Measurements from ENCODE around the gene SPEF2.
A peak's percentile ranks its signal among the peaks of the same experiment; 100 is the strongest.

The SPEF2 gene

GRCh38 chr5:35608881-35609779 lies 8.5 kb upstream of the SPEF2 start:
- H3K4me3 ChIP-seq (replicated peaks; ENCODE audit: low read depth, low read length): no peak overlapping the region
- no peak for DNase-seq (ENCODE audit: extremely low read depth, low read depth)
- no peak for TF ChIP-seq CTCF (IDR thresholded peaks at IDR 0.05; ENCODE audit: low read depth, low read length, missing control alignments)

- TF ChIP-seq CTCF (IDR thresholded peaks at IDR 0.05; ENCODE audit: low read depth, low read length, missing control alignments): no peak
- DNase-seq (ENCODE audit: extremely low read depth, low read depth): no peak
- peak overlapping the region; percentile 88 for H3K4me3 ChIP-seq (replicated peaks; ENCODE audit: low read depth, low read length)
These were observed 616 bp upstream of the SPEF2 start for GRCh38 chr5:35617060-35617434.

- no peak for DNase-seq (ENCODE audit: extremely low read depth, low read depth)
- no peak for TF ChIP-seq CTCF (IDR thresholded peaks at IDR 0.05; ENCODE audit: low read depth, low read length, missing control alignments)
- H3K4me3 ChIP-seq (replicated peaks; ENCODE audit: low read depth, low read length): peak overlapping the region; percentile 88
These were observed 607 bp downstream of the SPEF2 start for GRCh38 chr5:35618304-35618636.

- TF ChIP-seq CTCF (IDR thresholded peaks at IDR 0.05; ENCODE audit: low read depth, low read length, missing control alignments): no peak
- DNase-seq (ENCODE audit: extremely low read depth, low read depth): no peak
- peak overlapping the region; percentile 88 for H3K4me3 ChIP-seq (replicated peaks; ENCODE audit: low read depth, low read length)
These were observed 1.1 kb downstream of the SPEF2 start for GRCh38 chr5:35618781-35619180.

- no peak overlapping the region for H3K4me3 ChIP-seq (replicated peaks; ENCODE audit: low read depth, low read length)
- no peak for DNase-seq (ENCODE audit: extremely low read depth, low read depth)
- TF ChIP-seq CTCF (IDR thresholded peaks at IDR 0.05; ENCODE audit: low read depth, low read length, missing control alignments): no peak
These were observed 5.3 kb downstream of the SPEF2 start for GRCh38 chr5:35622974-35623373.

GRCh38 chr5:35623991-35624390 lies 6.3 kb downstream of the SPEF2 start:
- no peak for DNase-seq (ENCODE audit: extremely low read depth, low read depth)
- TF ChIP-seq CTCF (IDR thresholded peaks at IDR 0.05; ENCODE audit: low read depth, low read length, missing control alignments): no peak
- H3K4me3 ChIP-seq (replicated peaks; ENCODE audit: low read depth, low read length): no peak overlapping the region

- no peak overlapping the region for H3K4me3 ChIP-seq (replicated peaks; ENCODE audit: low read depth, low read length)
- no peak for TF ChIP-seq CTCF (IDR thresholded peaks at IDR 0.05; ENCODE audit: low read depth, low read length, missing control alignments)
- no peak for DNase-seq (ENCODE audit: extremely low read depth, low read depth)
These were observed 8.4 kb downstream of the SPEF2 start for GRCh38 chr5:35626108-35626507.
